ENCODE results near the gene RTN1. TPM values are rescaled to one million over a fixed set of nuclear protein-coding genes. Genes with fewer than 3 reads are reported as not detected.

The RTN1 gene
- total and polyA plus RNA-seq, 2 experiments from 2014 or later: 0.15 TPM; not detected in 1

- Histone ChIP-seq H3K4me2 (ENCODE audit: unreplicated experiment) (no peak overlapping the region), H3K9me3 (ENCODE audit: low read depth) (no peaks in the 10 kb centered on the region), H3F3A (ENCODE audit: insufficient read depth) (no peaks in the 10 kb centered on the region), H3K9ac (no peak overlapping the region), H3K79me2 (ENCODE audit: insufficient read depth) (no peaks in the 10 kb centered on the region), H3K27ac (no peak overlapping the region), H3K4me1 (ENCODE audit: insufficient read depth) (no peaks in the 10 kb centered on the region), H3K4me3 (no peak overlapping the region), H3K36me3 (ENCODE audit: low read depth) (no peaks in the 10 kb centered on the region), H3K9me2 (ENCODE audit: insufficient read depth) (no peaks in the 10 kb centered on the region), H4K20me1 (ENCODE audit: insufficient read depth) (no peaks in the 10 kb centered on the region), H3K27me3 (replicated peaks; ENCODE audit: insufficient read depth) (no peaks in the 10 kb centered on the region), H2AFZ (no peak overlapping the region)
- DNase-seq: no peak
- TF ChIP-seq EZH2 (IDR thresholded peaks at IDR 0.05; ENCODE audit: insufficient read depth, poor library complexity, severe bottlenecking): no peak
- TF ChIP-seq EZH2phosphoT487 (IDR thresholded peaks at IDR 0.05; ENCODE audit: insufficient read depth, low read depth): no peak
- in situ Hi-C loops (cut with MboI): no loop called here
- 1 to 9% methylated on average over 2 of the region's 2 CpGs for WGBS, 2 experiments (ENCODE audit: low coverage in 1 of 2, low lambda C conversion rate in 2 of 2, missing lambda C conversion rate in 2 of 2)
Measured at GRCh38 chr14:59850458-59850857, 20.1 kb downstream of the RTN1 start.

- no peaks in the 10 kb centered on the region for H3K79me2 ChIP-seq (ENCODE audit: insufficient read depth)
- in situ Hi-C loops (cut with MboI): no loop called here
Measured at GRCh38 chr14:59849411-59850130, 21.0 kb downstream of the RTN1 start.

GRCh38 chr14:59848671-59849070 lies 21.9 kb downstream of the RTN1 start:
- Histone ChIP-seq H3K79me2 (ENCODE audit: insufficient read depth) (no peaks in the 10 kb centered on the region), H2AFZ (no peak overlapping the region), H3K9ac (no peak overlapping the region), H4K20me1 (ENCODE audit: insufficient read depth) (no peaks in the 10 kb centered on the region), H3K36me3 (ENCODE audit: low read depth) (no peaks in the 10 kb centered on the region), H3K4me3 (no peak overlapping the region), H3F3A (ENCODE audit: insufficient read depth) (no peaks in the 10 kb centered on the region), H3K9me3 (ENCODE audit: low read depth) (no peaks in the 10 kb centered on the region), H3K27me3 (replicated peaks; ENCODE audit: insufficient read depth) (no peaks in the 10 kb centered on the region), H3K27ac (no peak overlapping the region), H3K9me2 (ENCODE audit: insufficient read depth) (no peaks in the 10 kb centered on the region), H3K4me2 (ENCODE audit: unreplicated experiment) (no peak overlapping the region), H3K4me1 (ENCODE audit: insufficient read depth) (no peaks in the 10 kb centered on the region)
- 12 to 14% methylated on average over 3 of the region's 3 CpGs for WGBS, 2 experiments (ENCODE audit: low coverage in 1 of 2, low lambda C conversion rate in 2 of 2, missing lambda C conversion rate in 2 of 2)
- in situ Hi-C loops (cut with MboI): no loop called here
- TF ChIP-seq EZH2phosphoT487 (IDR thresholded peaks at IDR 0.05; ENCODE audit: insufficient read depth, low read depth) (no peak), EZH2 (IDR thresholded peaks at IDR 0.05; ENCODE audit: insufficient read depth, poor library complexity, severe bottlenecking) (no peak)
- no peak for DNase-seq

More at GRCh38 chr14:59849411-59850130, 21.0 kb downstream of the RTN1 start:
- Histone ChIP-seq H3K4me1 (ENCODE audit: insufficient read depth) (no peaks in the 10 kb centered on the region), H3K9me2 (ENCODE audit: insufficient read depth) (no peaks in the 10 kb centered on the region), H2AFZ (no peak overlapping the region), H3K27ac (no peak overlapping the region), H3K27me3 (replicated peaks; ENCODE audit: insufficient read depth) (no peaks in the 10 kb centered on the region), H3K4me2 (ENCODE audit: unreplicated experiment) (no peak overlapping the region), H3K9me3 (ENCODE audit: low read depth) (no peaks in the 10 kb centered on the region), H3K4me3 (no peak overlapping the region), H3K36me3 (ENCODE audit: low read depth) (no peaks in the 10 kb centered on the region), H3F3A (ENCODE audit: insufficient read depth) (no peaks in the 10 kb centered on the region), H3K9ac (no peak overlapping the region), H4K20me1 (ENCODE audit: insufficient read depth) (no peaks in the 10 kb centered on the region)
- no peak for DNase-seq
- WGBS, 2 experiments (ENCODE audit: low coverage in 1 of 2, low lambda C conversion rate in 2 of 2, missing lambda C conversion rate in 2 of 2): 64 to 73% methylated on average over 1 of the region's 1 CpG
- TF ChIP-seq EZH2phosphoT487 (IDR thresholded peaks at IDR 0.05; ENCODE audit: insufficient read depth, low read depth) (no peak), EZH2 (IDR thresholded peaks at IDR 0.05; ENCODE audit: insufficient read depth, poor library complexity, severe bottlenecking) (no peak)

GRCh38 chr14:59847711-59848110 lies 22.9 kb downstream of the RTN1 start:
- Histone ChIP-seq H3K36me3 (ENCODE audit: low read depth) (no peaks in the 10 kb centered on the region), H3K4me1 (ENCODE audit: insufficient read depth) (no peaks in the 10 kb centered on the region), H3K4me2 (ENCODE audit: unreplicated experiment) (no peak overlapping the region), H2AFZ (no peak overlapping the region), H3F3A (ENCODE audit: insufficient read depth) (no peaks in the 10 kb centered on the region), H3K79me2 (ENCODE audit: insufficient read depth) (no peaks in the 10 kb centered on the region), H3K9ac (no peak overlapping the region), H3K27ac (no peak overlapping the region), H3K9me3 (ENCODE audit: low read depth) (no peaks in the 10 kb centered on the region), H4K20me1 (ENCODE audit: insufficient read depth) (no peaks in the 10 kb centered on the region), H3K9me2 (ENCODE audit: insufficient read depth) (no peaks in the 10 kb centered on the region), H3K27me3 (replicated peaks; ENCODE audit: insufficient read depth) (no peaks in the 10 kb centered on the region), H3K4me3 (no peak overlapping the region)
- in situ Hi-C loops (cut with MboI): no loop called here
- no peak for TF ChIP-seq EZH2 (IDR thresholded peaks at IDR 0.05; ENCODE audit: insufficient read depth, poor library complexity, severe bottlenecking)
- TF ChIP-seq EZH2phosphoT487 (IDR thresholded peaks at IDR 0.05; ENCODE audit: insufficient read depth, low read depth): no peak
- no peak for DNase-seq
- WGBS, 2 experiments (ENCODE audit: low coverage in 1 of 2, low lambda C conversion rate in 2 of 2, missing lambda C conversion rate in 2 of 2): 16 to 19% methylated on average over 3 of the region's 3 CpGs

Data from GM23248 (cell line).